ENCODE results near the gene TMEM176A.

DNA sequence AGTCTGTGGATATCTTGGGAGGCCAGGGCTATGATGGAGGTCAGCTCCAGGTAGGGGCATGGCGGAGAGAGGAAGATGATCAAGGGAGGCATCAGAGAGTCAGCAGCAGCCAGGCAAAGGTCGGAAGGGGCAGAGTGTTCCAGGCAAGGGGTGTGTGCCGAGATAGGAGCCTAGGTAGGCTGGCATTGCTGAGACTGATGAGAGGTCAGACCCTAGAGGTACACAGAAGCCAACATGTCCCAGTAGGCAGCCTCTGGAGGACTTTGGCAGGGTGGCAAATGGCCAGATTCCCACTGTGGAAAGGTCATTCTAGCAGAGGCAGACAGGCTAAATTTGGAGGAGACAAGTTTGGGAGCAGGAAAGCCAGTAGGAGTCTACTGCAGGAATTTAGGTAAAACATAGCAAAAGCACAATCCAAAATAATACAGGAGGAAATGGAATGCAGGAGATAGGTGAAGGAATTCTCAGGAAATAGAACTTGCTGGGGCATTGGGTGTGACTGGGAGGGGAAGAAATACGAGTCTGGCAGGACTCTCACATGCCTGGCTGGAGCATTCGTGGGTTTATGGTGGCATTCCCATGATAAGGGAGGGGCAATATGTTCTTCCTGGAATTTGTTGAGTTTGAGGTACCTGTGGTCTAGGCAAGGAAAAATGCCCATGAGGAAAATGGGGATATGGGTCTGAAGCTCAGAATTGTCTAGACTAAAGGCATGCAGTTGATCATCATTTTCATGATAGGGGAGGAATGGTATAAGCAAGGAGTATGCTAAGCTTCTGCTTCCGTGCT lies 25.7 kb downstream of the TMEM176A start:
- TF ChIP-seq REST (IDR thresholded peaks at IDR 0.05; ENCODE audit: low read depth) (no peak), TAF1 (IDR thresholded peaks at IDR 0.05; ENCODE audit: low read depth) (no peak), FOXM1 (IDR thresholded peaks at IDR 0.05; ENCODE audit: borderline replicate concordance, low read depth) (no peak), EP300 (IDR thresholded peaks at IDR 0.05; ENCODE audit: borderline replicate concordance) (no peak), RAD21 (IDR thresholded peaks at IDR 0.05; ENCODE audit: low read depth) (no peak), USF1 (IDR thresholded peaks at IDR 0.05) (no peak), YY1 (IDR thresholded peaks at IDR 0.05; ENCODE audit: low read depth) (no peak)
